Mesenchymal stem cell (in vitro differentiated cells and primary cell): ENCODE measurements around the gene UBLCP1.
"Not testable (repeated sequence)": the region's sequence is repeated elsewhere in the genome, so short reads cannot be mapped to it uniquely, and the experiment has no call there.

Source experiments
- DNase-seq: peaks from one replicate; pipeline ENCODE4 v3.0.0-alpha.2; 2013
- H2AFZ ChIP-seq: one replicate; pipeline ENCODE4 v1.6.1; 2013; ENCODE audit warnings: low read depth, mild to moderate bottlenecking, control low read depth, inconsistent platforms, low read length, moderate library complexity
- H2AK5ac ChIP-seq: 2 replicates; pipeline ENCODE4 v1.6.1; 2013; ENCODE audit warnings: low read length, moderate library complexity, mild to moderate bottlenecking, inconsistent platforms; ENCODE audit not compliant: severe bottlenecking
- H2BK120ac ChIP-seq: one replicate; pipeline ENCODE4 v1.6.1; 2013; ENCODE audit warnings: low read depth, mild to moderate bottlenecking, inconsistent platforms, low read length, moderate library complexity
- H2BK12ac ChIP-seq, 2 experiments: one replicate each; pipeline ENCODE4 v1.6.1; 2013; ENCODE audit warnings: inconsistent platforms in 2 of 2, low read length in 2 of 2, mild to moderate bottlenecking in 2 of 2, moderate library complexity in 2 of 2, control low read depth in 1 of 2
- H2BK15ac ChIP-seq: one replicate; pipeline ENCODE4 v1.6.1; 2013; ENCODE audit warnings: mild to moderate bottlenecking, low read depth, inconsistent platforms; ENCODE audit not compliant: poor library complexity, severe bottlenecking
- H2BK5ac ChIP-seq: 2 replicates; pipeline ENCODE4 v1.6.1; 2013; ENCODE audit warnings: low read depth, mild to moderate bottlenecking, low read length, control low read depth, inconsistent platforms; ENCODE audit not compliant: poor library complexity, severe bottlenecking
- H3K14ac ChIP-seq, 2 experiments: one replicate each; pipeline ENCODE4 v1.6.1; 2013; ENCODE audit warnings: inconsistent platforms in 2 of 2, low read length in 2 of 2, control low read depth in 1 of 2, mild to moderate bottlenecking in 1 of 2, moderate library complexity in 1 of 2
- H3K18ac ChIP-seq, 2 experiments: one replicate each; pipeline ENCODE4 v1.6.1; 2013; ENCODE audit warnings: inconsistent platforms in 2 of 2, low read length in 2 of 2, control low read depth in 1 of 2, low read depth in 1 of 2, mild to moderate bottlenecking in 1 of 2
- H3K23ac ChIP-seq, 2 experiments: one replicate each; pipeline ENCODE4 v1.6.1; 2013; ENCODE audit warnings: inconsistent platforms in 2 of 2, low read length in 2 of 2, mild to moderate bottlenecking in 2 of 2, moderate library complexity in 2 of 2, control low read depth in 1 of 2
- H3K27ac ChIP-seq: 2 replicates; pipeline ENCODE4 v1.5.1; 2013; ENCODE audit warnings: mild to moderate bottlenecking, moderate library complexity, low read length, control low read depth, inconsistent platforms; ENCODE audit not compliant: poor library complexity, severe bottlenecking
- H3K27me3 ChIP-seq, 2 experiments: 2 replicates each; pipeline versions ENCODE4 v1.6.1 to v1.7.0; 2013; ENCODE audit warnings: low read length in 2 of 2, mild to moderate bottlenecking in 2 of 2, moderate library complexity in 2 of 2, control low read depth in 1 of 2, inconsistent platforms in 1 of 2; ENCODE audit not compliant: control insufficient read depth in 1 of 2, insufficient read depth in 1 of 2
- H3K36me3 ChIP-seq, 2 experiments: 2 replicates each; pipeline versions ENCODE4 v1.6.1 to v1.7.0; 2013; ENCODE audit warnings: low read length in 2 of 2, control low read depth in 1 of 2, inconsistent platforms in 1 of 2, low read depth in 1 of 2, mild to moderate bottlenecking in 1 of 2; ENCODE audit not compliant: insufficient read depth in 2 of 2, control insufficient read depth in 1 of 2
- H3K4ac ChIP-seq, 2 experiments: one replicate each; pipeline ENCODE4 v1.6.1; 2013; ENCODE audit warnings: inconsistent platforms in 2 of 2, low read length in 2 of 2, mild to moderate bottlenecking in 2 of 2, moderate library complexity in 2 of 2, control low read depth in 1 of 2, low read depth in 1 of 2
- H3K4me1 ChIP-seq: 2 replicates; pipeline ENCODE4 v1.6.1; 2013; ENCODE audit warnings: low read depth, low read length, control low read depth; ENCODE audit not compliant: control insufficient read depth, insufficient read depth
- H3K4me2 ChIP-seq: 2 replicates; pipeline ENCODE4 v1.6.1; 2013; ENCODE audit warnings: low read length, mild to moderate bottlenecking, inconsistent platforms; ENCODE audit not compliant: poor library complexity, severe bottlenecking
- H3K4me3 ChIP-seq, 2 experiments: 2 replicates each; pipeline versions ENCODE4 v1.5.1 to v1.7.0; 2013; ENCODE audit warnings: low read length in 2 of 2, mild to moderate bottlenecking in 2 of 2, control low read depth in 1 of 2, low read depth in 1 of 2; ENCODE audit not compliant: insufficient read depth in 1 of 2
- H3K79me1 ChIP-seq: replicated peaks from 2 replicates; pipeline ENCODE4 v1.6.1; 2013; ENCODE audit warnings: mild to moderate bottlenecking, control low read depth, low read length, inconsistent platforms; ENCODE audit not compliant: poor library complexity, severe bottlenecking
- H3K9ac ChIP-seq: 2 replicates; pipeline ENCODE4 v1.7.0; 2013; ENCODE audit warnings: mild to moderate bottlenecking, low read length, moderate library complexity
- H3K9me3 ChIP-seq: 2 replicates; pipeline ENCODE4 v1.7.0; 2013; ENCODE audit warnings: mild to moderate bottlenecking, low read length; ENCODE audit not compliant: control insufficient read depth
- H4K8ac ChIP-seq: one replicate; pipeline ENCODE4 v1.6.1; 2013; ENCODE audit warnings: inconsistent platforms, mild to moderate bottlenecking, low read length, moderate library complexity
- H4K91ac ChIP-seq: one replicate; pipeline ENCODE4 v1.6.1; 2013; ENCODE audit warnings: mild to moderate bottlenecking, low read length, inconsistent platforms
- WGBS: methylation state at CpG from one replicate; pipeline ENCODE4 v1.1.7; 2013; ENCODE audit warnings: mixed read lengths; 5-methylcytosine and 5-hydroxymethylcytosine counted together

Gene UBLCP1

DNA sequence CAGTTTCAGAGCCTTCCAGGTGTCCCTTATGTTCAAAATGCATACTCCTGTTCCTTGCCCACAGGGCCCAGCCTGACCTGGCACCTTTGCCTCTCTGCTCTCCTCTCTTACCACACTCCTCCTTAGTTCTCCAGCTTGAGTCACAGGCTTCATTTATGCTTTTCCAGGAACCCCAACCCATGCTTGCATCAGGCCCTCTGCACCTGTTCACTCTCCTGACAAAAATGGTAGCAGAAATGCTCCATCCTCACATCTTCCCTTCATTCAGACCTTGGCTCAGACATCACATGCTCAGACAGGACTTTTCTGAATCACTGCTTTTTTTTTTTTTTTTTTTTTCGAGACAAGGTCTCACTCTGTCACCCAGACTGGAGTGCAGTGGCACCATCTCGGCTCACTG lies 38.6 kb upstream of the UBLCP1 start:
- Histone ChIP-seq H3K27ac (no peak overlapping the region), H3K23ac (no peak overlapping the region), H3K9me3 (no peaks in the 10 kb centered on the region), H4K91ac (no peak overlapping the region), H3K9ac (no peak overlapping the region), H3K4me3 (no peak overlapping the region), H3K36me3 (no peaks in the 10 kb centered on the region), H3K18ac (no peak overlapping the region), H3K27me3 (no peaks in the 10 kb centered on the region), H3K14ac (no peak overlapping the region), H2BK120ac (no peak overlapping the region), H2BK12ac (no peak overlapping the region), H4K8ac (no peak overlapping the region), H2AFZ (no peak overlapping the region), H3K4ac (no peak overlapping the region), H3K4me2 (no peak overlapping the region), H3K79me1 (no peaks in the 10 kb centered on the region), H2BK15ac (no peak overlapping the region), H3K4me1 (no peaks in the 10 kb centered on the region), H2BK5ac (no peak overlapping the region), H2AK5ac (no peak overlapping the region)
- WGBS: 56% methylated on average over 2 of the region's 2 CpGs
- DNase-seq: no peak

DNA sequence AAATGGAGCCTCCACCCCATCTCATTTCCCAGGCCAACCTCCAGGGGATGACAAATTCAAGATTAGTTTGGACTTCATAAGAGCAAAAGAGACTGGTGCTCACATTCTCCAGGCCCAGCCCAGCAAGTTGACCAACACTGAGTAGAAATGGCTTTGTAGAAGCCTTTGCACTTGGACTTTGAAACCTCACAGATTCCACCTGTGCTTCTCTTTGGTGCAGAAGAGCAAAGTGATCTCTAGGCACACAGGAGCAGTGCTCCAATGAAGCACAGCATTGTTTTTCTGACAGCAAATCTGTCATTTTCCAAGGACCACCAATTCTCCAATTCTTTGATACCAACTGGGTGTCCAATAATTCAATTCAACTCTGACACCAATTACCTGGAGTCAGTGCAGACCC lies 36.6 kb upstream of the UBLCP1 start:
- no peak overlapping the region for H2AFZ ChIP-seq

GRCh38 chr5:159227452-159227851 lies 35.6 kb upstream of the UBLCP1 start:
- Histone ChIP-seq H2AK5ac (no peak overlapping the region), H3K27me3 (peaks cover 0 to 6% of the 10 kb centered on the region in 2 experiments), H3K79me1 (no peaks in the 10 kb centered on the region), H3K4me1 (no peaks in the 10 kb centered on the region), H3K23ac (no peak overlapping the region), H3K9ac (no peak overlapping the region), H3K18ac (no peak overlapping the region), H2AFZ (no peak overlapping the region), H3K27ac (no peak overlapping the region), H2BK5ac (no peak overlapping the region), H2BK15ac (no peak overlapping the region), H3K4me2 (no peak overlapping the region), H3K14ac (no peak overlapping the region), H3K36me3 (no peaks in the 10 kb centered on the region), H4K91ac (no peak overlapping the region), H3K4ac (no peak overlapping the region), H3K9me3 (no peaks in the 10 kb centered on the region), H3K4me3 (no peak overlapping the region), H4K8ac (no peak overlapping the region), H2BK120ac (no peak overlapping the region), H2BK12ac (no peak overlapping the region)
- no peak for DNase-seq
- no CpG with 5 or more reads among the region's 3 CpGs for WGBS

More for the DNA sequence above, 36.6 kb upstream of the UBLCP1 start:
- Histone ChIP-seq H2AK5ac (no peak overlapping the region), H3K27ac (no peak overlapping the region), H4K8ac (no peak overlapping the region), H3K23ac (no peak overlapping the region), H4K91ac (no peak overlapping the region), H3K4me2 (no peak overlapping the region), H3K14ac (no peak overlapping the region), H3K9ac (no peak overlapping the region), H2BK12ac (no peak overlapping the region), H3K27me3 (no peaks in the 10 kb centered on the region), H2BK120ac (no peak overlapping the region), H2BK15ac (no peak overlapping the region), H3K9me3 (no peaks in the 10 kb centered on the region), H3K4me1 (no peaks in the 10 kb centered on the region), H3K79me1 (no peaks in the 10 kb centered on the region), H3K4ac (no peak overlapping the region), H2BK5ac (no peak overlapping the region), H3K4me3 (no peak overlapping the region), H3K18ac (no peak overlapping the region), H3K36me3 (no peaks in the 10 kb centered on the region)
- DNase-seq: no peak

- not testable (repeated sequence) for H3K9ac ChIP-seq, H3K36me3 ChIP-seq, H3K27ac ChIP-seq, H3K79me1 ChIP-seq, H3K27me3 ChIP-seq, H3K14ac ChIP-seq, H3K4me1 ChIP-seq, H2BK120ac ChIP-seq, H3K4me3 ChIP-seq, H3K4me2 ChIP-seq, H4K91ac ChIP-seq, H2AK5ac ChIP-seq, H3K23ac ChIP-seq, H2BK15ac ChIP-seq, H3K18ac ChIP-seq, H3K9me3 ChIP-seq, H2BK5ac ChIP-seq, H2BK12ac ChIP-seq, H4K8ac ChIP-seq, DNase-seq, H2AFZ ChIP-seq, H3K4ac ChIP-seq
- WGBS: 67% methylated on average over 4 of the region's 5 CpGs
Measured at GRCh38 chr5:159228097-159228496, 35.0 kb upstream of the UBLCP1 start.
